Kidney tubule cell (primary cell): ENCODE measurements around the gene LSM14B.
"Not testable (repeated sequence)": the region's sequence is repeated elsewhere in the genome, so short reads cannot be mapped to it uniquely, and the experiment has no call there.

Source experiments
- DNase-seq: peaks from one replicate; pipeline ENCODE4 v3.0.0-alpha.2; 2018; ENCODE audit warnings: low spot score

Gene LSM14B

GRCh38 chr20:62147528-62147927 is 25.3 kb downstream of the LSM14B start:
- no peak for DNase-seq

GRCh38 chr20:62148383-62148782 is 26.1 kb downstream of the LSM14B start:
- DNase-seq = not testable (repeated sequence)

- DNase-seq = no peak
Observed at GRCh38 chr20:62148908-62149314, 26.6 kb downstream of the LSM14B start.

- DNase-seq = peak; percentile 41
Observed at GRCh38 chr20:62149532-62150309, 27.4 kb downstream of the LSM14B start.

GRCh38 chr20:62150310-62150575 is 28.0 kb downstream of the LSM14B start:
- DNase-seq = no peak

GRCh38 chr20:62151225-62151624 is 28.9 kb downstream of the LSM14B start:
- DNase-seq = no peak

DNA sequence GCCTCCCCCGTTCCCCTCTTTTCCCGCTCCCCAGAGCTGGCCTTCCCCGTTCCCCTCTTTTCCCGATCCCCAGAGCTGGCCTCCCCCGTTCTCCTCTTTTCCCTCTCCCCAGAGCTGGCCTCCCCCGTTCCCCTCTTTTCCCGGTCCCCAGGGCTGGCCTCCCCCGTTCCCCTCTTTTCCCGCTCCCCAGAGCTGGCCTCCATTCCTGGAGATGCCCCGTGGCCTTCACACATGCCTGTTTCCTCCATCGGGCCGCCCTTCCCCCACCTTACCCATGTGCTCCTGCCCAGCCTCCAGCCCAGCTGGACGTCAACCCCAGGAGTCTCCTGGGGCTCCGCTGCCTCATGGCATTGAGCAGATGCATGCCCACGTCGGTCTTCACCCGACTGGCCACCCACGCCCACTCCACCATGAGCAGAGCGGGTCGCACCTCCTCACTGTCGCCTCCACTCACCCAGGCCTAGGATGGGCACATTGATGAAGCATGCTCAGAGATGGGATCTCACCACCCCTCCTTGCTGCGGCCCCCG is 29.6 kb downstream of the LSM14B start:
- no peak for DNase-seq

GRCh38 chr20:62155428-62156253 is 33.4 kb downstream of the LSM14B start:
- peak; percentile 73 for DNase-seq

DNA sequence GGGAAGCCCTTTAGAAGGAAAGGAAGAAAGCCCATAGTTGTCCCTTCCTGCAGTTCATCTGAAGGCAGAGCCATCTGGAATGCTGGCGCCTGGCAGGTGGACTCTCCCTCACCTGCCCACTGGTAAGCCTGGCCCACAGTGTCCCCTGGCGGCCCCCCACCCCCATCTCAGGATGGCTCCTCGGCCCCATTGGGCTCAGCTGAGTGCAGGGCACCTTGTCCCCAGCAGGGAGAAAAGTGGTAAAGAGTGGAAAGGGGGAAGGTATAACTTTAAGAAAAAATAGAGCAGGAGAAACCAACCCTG is 33.9 kb downstream of the LSM14B start:
- DNase-seq = no peak

DNA sequence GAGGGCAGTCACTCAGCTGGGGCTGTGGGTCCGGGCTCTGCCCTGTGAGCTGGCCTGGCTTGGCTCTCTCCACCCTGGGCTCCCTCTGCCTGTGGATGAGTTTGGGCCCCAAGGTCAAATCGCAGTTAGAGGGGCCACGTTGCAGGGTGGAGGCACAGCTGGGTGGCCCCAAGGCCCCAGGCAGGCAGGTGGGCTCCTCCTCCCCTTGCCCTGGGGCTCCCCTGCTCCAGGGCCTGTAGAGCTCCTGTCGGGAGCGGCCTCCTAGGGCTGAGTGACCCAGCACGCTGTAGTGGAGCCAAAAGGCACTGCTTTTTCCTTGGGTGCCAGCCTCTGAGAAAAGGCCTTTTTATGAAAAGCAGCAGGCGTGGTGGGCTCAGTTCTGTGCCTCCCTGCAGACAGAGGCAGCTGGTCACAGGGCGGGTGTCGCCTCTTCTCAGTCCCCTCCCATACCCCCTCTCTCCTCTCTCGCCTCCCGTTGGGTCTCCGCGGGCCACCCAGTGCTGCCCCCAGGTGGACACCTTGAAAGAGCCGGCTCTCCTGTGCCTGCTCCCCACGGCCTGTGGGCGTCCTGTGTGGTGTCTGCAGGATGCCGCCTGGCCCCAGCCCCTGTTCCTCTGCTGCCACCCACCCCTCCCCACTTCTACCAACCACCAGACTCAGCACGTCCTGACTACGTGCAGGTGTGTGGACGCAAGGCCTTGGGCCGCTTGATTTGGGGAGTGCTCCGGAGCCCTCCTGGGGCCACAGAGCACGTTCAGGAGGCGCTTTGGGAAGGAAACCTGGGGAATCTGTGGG is 34.5 kb downstream of the LSM14B start:
- DNase-seq = peak; percentile 52

DNA sequence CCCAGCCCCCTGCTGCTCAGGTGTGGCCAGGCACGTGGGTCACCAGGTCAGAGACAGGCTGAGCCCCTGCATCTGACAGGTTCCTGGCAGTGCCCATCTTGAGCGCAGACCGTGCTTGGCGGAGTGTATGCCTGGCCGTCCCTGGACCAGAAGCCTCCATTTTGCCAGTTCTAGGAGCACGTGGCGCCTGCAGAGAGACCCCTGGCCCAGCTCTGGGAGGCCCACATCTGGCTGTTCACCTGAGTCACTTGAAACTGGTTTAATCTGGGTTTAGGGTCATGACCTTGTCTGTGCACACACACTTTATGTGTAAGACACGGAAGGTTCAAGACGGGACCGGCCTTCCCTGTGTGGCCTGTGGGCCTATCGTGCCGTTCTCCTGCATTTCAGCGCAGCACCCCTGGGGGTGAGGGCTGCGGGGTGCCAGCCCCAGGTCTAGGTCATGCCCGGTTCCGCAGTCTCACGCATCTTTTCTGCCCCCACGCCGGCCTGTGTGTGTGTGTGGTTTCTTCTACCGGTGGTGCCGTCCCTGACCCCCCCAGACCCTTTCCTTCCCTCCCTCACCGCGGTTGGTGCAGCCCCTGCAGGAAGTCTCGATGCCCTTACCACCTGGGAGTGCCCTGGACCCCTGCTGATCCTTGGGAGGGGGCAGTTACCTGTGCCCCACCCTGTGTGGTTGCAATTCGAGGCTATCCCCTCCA is 35.3 kb downstream of the LSM14B start:
- no peak for DNase-seq

DNA sequence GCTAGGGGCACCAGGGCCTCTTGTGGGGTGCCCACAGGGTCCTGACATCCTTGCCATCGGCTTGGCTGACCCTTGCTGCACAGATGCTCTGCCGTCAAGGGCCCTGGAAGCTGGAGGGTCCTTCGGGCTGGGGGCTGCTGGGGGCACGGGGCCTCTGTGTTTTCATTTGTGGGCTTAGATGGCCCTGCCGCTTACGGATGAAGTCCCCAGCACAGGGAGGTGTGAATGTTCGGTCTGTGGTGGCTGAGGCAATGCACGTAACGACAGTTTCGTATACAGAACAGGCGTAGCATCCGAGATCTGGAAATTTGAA is 35.8 kb downstream of the LSM14B start:
- no peak for DNase-seq

DNA sequence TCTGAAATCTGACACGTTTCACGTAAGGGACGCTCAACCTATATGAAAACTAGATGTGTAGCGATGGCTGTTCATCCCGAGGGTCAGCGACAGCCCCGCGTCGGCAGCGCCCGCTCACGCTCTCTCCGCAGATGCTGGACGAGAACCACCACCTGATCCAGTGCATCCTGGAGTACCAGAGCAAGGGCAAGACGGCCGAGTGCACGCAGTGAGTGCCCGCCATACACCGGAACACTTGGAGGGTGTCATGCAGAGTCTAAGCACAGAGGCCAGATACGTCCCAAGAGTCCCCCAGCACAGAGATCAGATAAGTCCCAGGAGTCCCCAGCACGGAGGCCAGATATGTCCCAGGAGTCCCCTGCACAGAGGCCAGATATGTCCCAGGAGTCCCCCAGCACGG is 36.3 kb downstream of the LSM14B start:
- no peak for DNase-seq

GRCh38 chr20:62159052-62159451 is 36.8 kb downstream of the LSM14B start:
- no peak for DNase-seq

DNA sequence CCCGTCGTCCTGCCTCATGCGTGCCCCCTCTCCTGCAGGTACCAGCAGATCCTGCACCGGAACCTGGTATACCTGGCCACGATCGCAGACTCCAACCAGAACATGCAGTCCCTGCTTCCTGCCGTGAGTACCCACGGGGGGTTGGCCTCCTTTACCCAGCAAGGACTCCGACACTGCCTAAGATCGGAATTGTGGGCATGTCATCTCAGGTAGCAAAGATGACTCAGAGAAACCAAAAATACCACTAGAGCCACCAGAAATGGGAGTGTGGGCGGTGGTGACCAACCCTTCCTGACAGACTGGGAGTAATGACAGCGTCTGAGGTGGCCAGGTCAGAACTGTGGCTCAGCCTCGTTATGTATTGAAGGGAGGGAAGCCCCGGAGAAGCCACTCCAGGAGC is 37.6 kb downstream of the LSM14B start:
- peak; percentile 92 for DNase-seq

DNA sequence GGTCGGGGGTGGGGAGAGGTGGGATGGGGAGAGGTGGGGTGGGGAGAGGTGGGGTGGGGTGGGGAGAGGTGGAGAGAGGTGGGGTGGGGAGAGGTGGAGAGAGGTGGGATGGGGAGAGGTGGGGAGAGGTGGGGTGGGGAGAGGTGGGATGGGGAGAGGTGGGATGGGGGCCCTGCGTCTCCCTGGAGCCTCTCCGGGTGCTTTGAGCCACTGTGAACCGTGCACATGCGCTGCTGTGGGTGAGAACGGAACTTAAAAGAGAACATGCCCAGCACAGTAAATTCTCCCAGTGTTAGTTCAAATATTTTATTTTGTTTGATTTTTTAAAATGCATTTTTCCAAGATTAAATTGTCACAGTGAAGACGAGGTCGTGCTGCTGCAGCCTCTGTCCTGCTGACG is 38.0 kb downstream of the LSM14B start:
- no peak for DNase-seq

DNA sequence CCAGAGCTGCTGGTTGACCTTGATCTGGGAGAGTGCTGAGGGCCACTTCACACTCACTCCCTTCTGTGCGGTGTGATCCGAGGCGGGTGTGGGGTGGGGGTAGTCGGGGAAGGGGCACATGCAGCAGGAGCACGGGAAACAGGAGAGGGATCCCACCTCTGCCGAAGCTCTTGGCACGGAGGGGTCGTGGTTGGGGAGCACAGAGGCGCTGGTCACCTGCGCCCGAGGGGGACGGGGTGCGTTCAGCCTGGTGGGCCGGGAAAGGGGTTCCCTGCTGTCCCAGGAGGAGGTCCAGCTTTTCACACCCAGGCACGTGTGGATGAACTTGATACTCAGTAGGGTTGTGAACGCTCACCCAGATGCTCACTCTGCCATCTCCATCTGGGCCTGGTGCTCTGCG is 38.6 kb downstream of the LSM14B start:
- no peak for DNase-seq

- DNase-seq = peak; percentile 68
Observed at GRCh38 chr20:62161347-62161746, 39.1 kb downstream of the LSM14B start.

GRCh38 chr20:62162765-62163484 is 40.6 kb downstream of the LSM14B start:
- no peak for DNase-seq

DNA sequence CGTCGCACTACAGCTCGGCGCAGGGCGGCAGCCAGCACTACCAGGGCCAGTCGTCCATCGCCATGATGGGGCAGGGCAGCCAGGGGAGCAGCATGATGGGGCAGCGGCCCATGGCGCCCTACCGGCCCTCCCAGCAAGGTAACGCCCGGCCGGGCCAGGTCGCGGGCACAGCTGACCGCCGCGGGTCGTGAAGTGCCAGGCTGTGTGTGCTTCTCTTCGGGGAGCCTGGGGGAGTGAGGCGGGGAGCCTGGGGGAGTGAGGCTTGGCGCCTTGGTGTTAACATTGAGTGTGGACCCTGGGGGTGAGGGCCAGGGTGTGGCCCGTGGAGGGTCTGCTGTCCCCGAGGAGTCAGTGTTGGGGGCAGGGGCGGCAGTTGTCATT is 41.2 kb downstream of the LSM14B start:
- DNase-seq = no peak

GRCh38 chr20:62163986-62164762 is 41.9 kb downstream of the LSM14B start:
- no peak for DNase-seq
